Panc1 (cell line): ENCODE measurements around the gene FLOT2.

ENCODE experiments used
- CTCF ChIP-seq: fragments of 450-650 bp; IDR thresholded peaks from 2 replicates; pipeline ENCODE4 v1.5.1; 2017; ENCODE audit warnings: mild to moderate bottlenecking
- POLR2AphosphoS5 ChIP-seq: IDR thresholded peaks from 2 replicates; pipeline ENCODE4 v1.6.1; 2012; ENCODE audit warnings: mild to moderate bottlenecking, low read depth, low read length, moderate library complexity
- REST ChIP-seq, 2 experiments: IDR thresholded peaks; 2 replicates each; pipeline ENCODE4 v1.6.1; 2011 to 2012; ENCODE audit warnings: low read depth in 2 of 2, control low read depth in 1 of 2, low read length in 1 of 2, mild to moderate bottlenecking in 1 of 2, moderate library complexity in 1 of 2; ENCODE audit not compliant: insufficient read depth in 1 of 2
- SIN3A ChIP-seq: IDR thresholded peaks from 2 replicates; pipeline ENCODE4 v1.6.1; 2012; ENCODE audit warnings: low read depth, mild to moderate bottlenecking, low read length, moderate library complexity, borderline replicate concordance; ENCODE audit not compliant: insufficient read depth
- TCF7L2 ChIP-seq: IDR thresholded peaks from 2 replicates; pipeline ENCODE4 v1.6.1; 2011; ENCODE audit warnings: mild to moderate bottlenecking, low read depth, low read length, inconsistent platforms

- no peak for TF ChIP-seq CTCF
- TF ChIP-seq REST (IDR thresholded peaks at IDR 0.05; ENCODE audit: insufficient read depth in 1 of 2, low read depth in 2 of 2, low read length in 1 of 2), result no peak
- TF ChIP-seq POLR2AphosphoS5, result no peak
- no peak for TF ChIP-seq TCF7L2
- TF ChIP-seq SIN3A, result no peak
Observed at GRCh38 chr17:28935744-28936460, 38.4 kb upstream of the FLOT2 start.
